H1 (cell line): ENCODE data around the gene USH1G. TPM values are rescaled to one million over a fixed set of nuclear protein-coding genes. Genes with fewer than 3 reads are reported as not detected.
A peak's percentile ranks its signal among the peaks of the same experiment; 100 is the strongest.

ENCODE experiments used
- CTCF ChIA-PET: fragments of 300-600 bp; sonication (Branson Sonifier 250); formaldehyde crosslinking; loops from one replicate; lab custom pipeline; 2021; ENCODE audit not compliant: partially characterized antibody; lab: Charles Lee
- POLR2A ChIA-PET: fragments of 300-600 bp; sonication (Branson Sonifier 250); formaldehyde crosslinking; loops from one replicate; lab custom pipeline; 2021; ENCODE audit warnings: inconsistent platforms; ENCODE audit not compliant: partially characterized antibody; lab: Charles Lee
- DNase-seq, 2 experiments: peaks; one replicate each; pipeline versions ENCODE4 v3.0.0 to v3.0.0-alpha.2; 2010 to 2022; ENCODE audit warnings: low spot score in 2 of 2, low read depth in 1 of 2, mixed read lengths in 1 of 2
- FAIRE-seq: peaks from 2 replicates; lab custom pipeline; 2011; peaks lifted over from hg19 to GRCh38; lab: Jason Lieb, UNC
- H2AFZ ChIP-seq: 2 replicates; pipeline ENCODE4 v1.8.1; 2012; ENCODE audit warnings: low read length, inconsistent platforms
- H2AK5ac ChIP-seq: 2 replicates; pipeline ENCODE4 v1.6.1; 2013; ENCODE audit warnings: low read depth, low read length
- H2BK120ac ChIP-seq: replicated peaks from 2 replicates; pipeline ENCODE3; 2013; ENCODE audit warnings: low read depth, low read length, inconsistent platforms
- H2BK12ac ChIP-seq: 2 replicates; pipeline ENCODE4 v1.6.1; 2013; ENCODE audit warnings: low read depth, low read length
- H2BK15ac ChIP-seq: 2 replicates; pipeline ENCODE4 v1.6.1; 2013; ENCODE audit warnings: low read length
- H2BK20ac ChIP-seq: 2 replicates; pipeline ENCODE4 v1.6.1; 2013; ENCODE audit warnings: low read length
- H2BK5ac ChIP-seq: 2 replicates; pipeline ENCODE4 v1.6.1; 2013; ENCODE audit warnings: low read depth, low read length
- H3K14ac ChIP-seq: 2 replicates; pipeline ENCODE4 v1.6.1; 2013; ENCODE audit warnings: inconsistent platforms; ENCODE audit not compliant: insufficient read length
- H3K18ac ChIP-seq: 2 replicates; pipeline ENCODE4 v1.6.1; 2013; ENCODE audit warnings: low read length; ENCODE audit errors: extremely low read depth
- H3K23ac ChIP-seq: 2 replicates; pipeline ENCODE4 v1.6.1; 2013; ENCODE audit warnings: inconsistent platforms; ENCODE audit not compliant: insufficient read length
- H3K23me2 ChIP-seq: 2 replicates; pipeline ENCODE4 v1.6.1; 2013; ENCODE audit warnings: low read depth, low read length
- H3K27ac ChIP-seq: 2 replicates; pipeline ENCODE4 v1.6.1; 2011; ENCODE audit warnings: low read depth, low read length, inconsistent platforms
- H3K27me3 ChIP-seq, 4 experiments: replicated peaks in 1 of 4; 1 replicate in 1 of 4; 2 replicates in 3 of 4; pipeline versions ENCODE4 v1.6.1 to v1.8.1; 2011 to 2013; ENCODE audit warnings: low read length in 3 of 4, mild to moderate bottlenecking in 3 of 4, inconsistent platforms in 2 of 4, mixed read lengths in 2 of 4, moderate library complexity in 1 of 4; ENCODE audit not compliant: control insufficient read depth in 3 of 4, insufficient read depth in 3 of 4; ENCODE audit errors: extremely low read depth in 1 of 4
- H3K36me3 ChIP-seq, 4 experiments: 2 replicates each; pipeline versions ENCODE4 v1.6.1 to v1.8.1; 2011 to 2013; ENCODE audit warnings: mild to moderate bottlenecking in 4 of 4, low read length in 3 of 4, moderate library complexity in 2 of 4, control low read depth in 1 of 4, inconsistent platforms in 1 of 4; ENCODE audit not compliant: insufficient read depth in 4 of 4, control insufficient read depth in 2 of 4
- H3K4ac ChIP-seq: replicated peaks from 2 replicates; pipeline ENCODE3; 2013; ENCODE audit warnings: low read length, low read depth, mixed read lengths, inconsistent platforms; ENCODE audit not compliant: insufficient read length
- H3K4me1 ChIP-seq, 4 experiments: replicated peaks in 1 of 4; 1 replicate in 1 of 4; 2 replicates in 3 of 4; pipeline versions ENCODE4 v1.6.1 to v1.8.1; 2011 to 2013; ENCODE audit warnings: low read length in 3 of 4, inconsistent platforms in 2 of 4, mixed read lengths in 1 of 4; ENCODE audit not compliant: insufficient read depth in 4 of 4, control insufficient read depth in 3 of 4
- H3K4me2 ChIP-seq, 2 experiments: 2 replicates each; pipeline versions ENCODE4 v1.6.1 to v1.8.1; 2011 to 2013; ENCODE audit warnings: low read depth in 2 of 2, low read length in 2 of 2, control low read depth in 1 of 2, inconsistent platforms in 1 of 2, mild to moderate bottlenecking in 1 of 2; ENCODE audit not compliant: insufficient read depth in 1 of 2
- H3K4me3 ChIP-seq, 4 experiments: fragments of 200-600, 300-600 bp in 1 of 4; sonication (generic), shearing (Covaris generic), sonication (Bioruptor Twin) in 1 of 4; 2 replicates each; pipeline versions ENCODE4 v1.5.1 to v1.8.1; 2011 to 2016; ENCODE audit warnings: low read length in 4 of 4, low read depth in 3 of 4, control low read depth in 2 of 4, inconsistent platforms in 2 of 4, mild to moderate bottlenecking in 2 of 4, mixed read lengths in 1 of 4, moderate library complexity in 1 of 4; ENCODE audit not compliant: insufficient read depth in 2 of 4; ENCODE audit errors: extremely low read depth in 1 of 4
- H3K56ac ChIP-seq: replicated peaks from 2 replicates; pipeline ENCODE3; 2013; ENCODE audit warnings: low read depth, mild to moderate bottlenecking, mixed read lengths, low read length, inconsistent platforms; ENCODE audit not compliant: insufficient read length
- H3K79me1 ChIP-seq: 2 replicates; pipeline ENCODE4 v1.6.1; 2013; ENCODE audit warnings: low read depth, low read length, control low read depth
- H3K79me2 ChIP-seq, 2 experiments: 2 replicates each; pipeline versions ENCODE4 v1.6.1 to v1.8.1; 2012 to 2013; ENCODE audit warnings: low read length in 2 of 2, mild to moderate bottlenecking in 2 of 2, inconsistent platforms in 1 of 2; ENCODE audit not compliant: insufficient read depth in 2 of 2, control insufficient read depth in 1 of 2
- H3K9ac ChIP-seq, 4 experiments: replicated peaks in 1 of 4; 1 replicate in 1 of 4; 2 replicates in 3 of 4; pipeline versions ENCODE4 v1.6.1 to v1.8.1; 2011 to 2013; ENCODE audit warnings: low read depth in 3 of 4, low read length in 3 of 4, control low read depth in 2 of 4, mild to moderate bottlenecking in 2 of 4, moderate library complexity in 2 of 4, inconsistent platforms in 1 of 4; ENCODE audit errors: extremely low read depth in 1 of 4
- H3K9me3 ChIP-seq, 2 experiments: 2 replicates each; pipeline versions ENCODE4 v1.6.1 to v1.8.1; 2012 to 2013; ENCODE audit warnings: mild to moderate bottlenecking in 2 of 2, moderate library complexity in 2 of 2, control low read depth in 1 of 2, inconsistent platforms in 1 of 2, low read depth in 1 of 2, low read length in 1 of 2, mixed read lengths in 1 of 2; ENCODE audit not compliant: insufficient read depth in 2 of 2
- H4K20me1 ChIP-seq, 2 experiments: replicated peaks in 1 of 2; 2 replicates each; pipeline versions ENCODE3 to v1.8.1; 2011 to 2013; ENCODE audit warnings: inconsistent platforms in 2 of 2, low read length in 2 of 2, mild to moderate bottlenecking in 1 of 2; ENCODE audit not compliant: insufficient read depth in 2 of 2, control insufficient read depth in 1 of 2
- H4K5ac ChIP-seq: 2 replicates; pipeline ENCODE4 v1.6.1; 2013; ENCODE audit warnings: low read length, low read depth, mixed read lengths, inconsistent platforms; ENCODE audit not compliant: insufficient read length
- H4K8ac ChIP-seq: 2 replicates; pipeline ENCODE4 v1.8.0; 2013; ENCODE audit warnings: mild to moderate bottlenecking, moderate library complexity, low read length, inconsistent platforms; ENCODE audit not compliant: insufficient read depth; ENCODE audit errors: extremely low read depth
- H4K91ac ChIP-seq: replicated peaks from 2 replicates; pipeline ENCODE3; 2013; ENCODE audit warnings: low read length, mixed read lengths, inconsistent platforms; ENCODE audit not compliant: insufficient read length
- CBX8 ChIP-seq: fragments of 300-800, 300-1000 bp; sonication (generic); IDR thresholded peaks from 2 replicates; pipeline ENCODE4 v1.7.1; 2016; ENCODE audit warnings: low read depth, low read length, borderline replicate concordance
- CTBP2 ChIP-seq: IDR thresholded peaks from 2 replicates; pipeline ENCODE4 v1.7.0; 2011; ENCODE audit warnings: borderline replicate concordance, mild to moderate bottlenecking, moderate library complexity, mixed read lengths, low read length; ENCODE audit not compliant: insufficient read depth, insufficient read length
- EGR1 ChIP-seq: IDR thresholded peaks from 2 replicates; pipeline ENCODE4 v1.6.1; 2011; ENCODE audit warnings: low read depth, low read length, borderline replicate concordance
- FOSL1 ChIP-seq: IDR thresholded peaks from 2 replicates; pipeline ENCODE4 v1.6.1; 2011; ENCODE audit warnings: mild to moderate bottlenecking, low read depth, low read length, moderate library complexity; ENCODE audit not compliant: insufficient read depth
- HDAC6 ChIP-seq: IDR thresholded peaks from one replicate; pipeline ENCODE4 v1.7.1; 2012; ENCODE audit warnings: low read depth, mild to moderate bottlenecking, inconsistent platforms, low read length, moderate library complexity
- JUN ChIP-seq: IDR thresholded peaks from 2 replicates; pipeline ENCODE4 v1.6.1; 2011; ENCODE audit warnings: low read depth, mild to moderate bottlenecking, improper control_type of control experiment, low read length
- MAFK ChIP-seq: IDR thresholded peaks from 2 replicates; pipeline ENCODE4 v1.6.1; 2012; ENCODE audit warnings: low read depth, mild to moderate bottlenecking, improper control_type of control experiment, low read length
- NANOG ChIP-seq: IDR thresholded peaks from 2 replicates; pipeline ENCODE4 v1.6.1; 2011; ENCODE audit warnings: low read length, low read depth, mild to moderate bottlenecking, inconsistent platforms; ENCODE audit not compliant: insufficient read depth, poor library complexity, severe bottlenecking
- POLR2A ChIP-seq, 2 experiments: IDR thresholded peaks; 1 replicate in 1 of 2; 2 replicates in 1 of 2; pipeline ENCODE4 v1.6.1; 2011; ENCODE audit warnings: low read depth in 2 of 2, low read length in 2 of 2, mild to moderate bottlenecking in 2 of 2; ENCODE audit errors: control extremely low read depth in 1 of 2
- POU5F1 ChIP-seq: IDR thresholded peaks from 2 replicates; pipeline ENCODE4 v1.6.1; 2011; ENCODE audit warnings: low read depth, mild to moderate bottlenecking, low read length, moderate library complexity
- SP2 ChIP-seq: IDR thresholded peaks from 2 replicates; pipeline ENCODE4 v1.6.1; 2012; ENCODE audit warnings: mild to moderate bottlenecking, low read length, inconsistent platforms
- USF2 ChIP-seq: IDR thresholded peaks from 2 replicates; pipeline ENCODE4 v1.6.1; 2011; ENCODE audit warnings: low read length, improper control_type of control experiment
- WGBS, 2 experiments: shearing (Covaris generic) in 1 of 2; methylation state at CpG; one replicate each; pipeline versions ENCODE4 v1.1.6 to v1.1.7; 2013 to 2015; ENCODE audit warnings: low lambda C conversion rate in 2 of 2, mixed read lengths in 2 of 2, inconsistent platforms in 1 of 2, low coverage in 1 of 2, missing lambda C conversion rate in 1 of 2; ENCODE audit not compliant: insufficient replicate concordance in 2 of 2, insufficient coverage in 1 of 2, insufficient read length in 1 of 2; ENCODE audit errors: extremely low coverage in 1 of 2, missing lambda C conversion rate in 1 of 2; 5-methylcytosine and 5-hydroxymethylcytosine counted together
- polyA plus RNA-seq, 7 experiments: library from polyadenylated mRNA; depleted of rRNA in 3 of 7; stranded (reverse) in 5 of 7; unstranded in 2 of 7; fragments of >200 nt in 5 of 7; fragments of 200-250 nt in 2 of 7; gene quantifications; 1 replicate in 5 of 7; 2 replicates in 1 of 7; 4 replicates in 1 of 7; pipeline versions ENCODE4 v1.2.1 to v1.2.3, GENCODE V29; 2011 to 2013; ENCODE audit warnings: missing spikeins in 2 of 7, mixed read lengths in 2 of 7
- total RNA-seq: library from RNA; stranded (reverse); fragmentation: NEBNext Ultra II Directional; extraction: Animal tissue kit (Norgen Biotek cat#: 25700); gene quantifications from 2 replicates; pipeline ENCODE4 v1.2.1, GENCODE V29; 2021

The USH1G gene
- total and polyA plus RNA-seq, 2 of the 8 experiments (the other 6 are each of a cell fraction or from before 2014, with no cell fraction given) = 1.6 to 4.3 TPM

GRCh38 chr17:74901353-74902135, 21.5 kb downstream of the USH1G start:
- Histone ChIP-seq H3K9ac (no peak overlapping the region), H3K4me2 (no peak overlapping the region), H3K27me3 (peaks cover 0 to 7% (median 3%) of the 10 kb centered on the region in 4 experiments; a peak in 4 of 7 replicates), H3K9me3 (no peaks in the 10 kb centered on the region), H2BK12ac (no peak overlapping the region), H3K4me3 (no peak overlapping the region), H3K36me3 (no peaks in the 10 kb centered on the region), H2BK5ac (no peak overlapping the region), H3K14ac (no peak overlapping the region), H3K18ac (no peak overlapping the region), H3K4ac (no peak overlapping the region), H4K91ac (no peak overlapping the region), H4K5ac (no peak overlapping the region), H2AK5ac (no peak overlapping the region), H3K27ac (no peak overlapping the region), H4K8ac (peak overlapping the region; percentile 80; the same call in 1 of the 2 replicates), H4K20me1 (no peaks in the 10 kb centered on the region), H2BK20ac (no peak overlapping the region), H3K79me2 (no peaks in the 10 kb centered on the region), H3K4me1 (peaks cover 0 to 9% (median 5%) of the 10 kb centered on the region in 4 experiments; a peak in 5 of 7 replicates), H2BK120ac (no peak overlapping the region), H2AFZ (no peak overlapping the region), H2BK15ac (no peak overlapping the region), H3K23me2 (no peaks in the 10 kb centered on the region), H3K23ac (no peak overlapping the region), H3K56ac (no peak overlapping the region), H3K79me1 (no peaks in the 10 kb centered on the region)
- DNase-seq (no peak), FAIRE-seq (no peak)
- ChIA-PET POLR2A (no interaction called here), CTCF (interaction anchor here (1.1 to 1.8 kb wide), 4 partner anchors 11 to 60 kb away, joined by 3 to 8 read pairs (median 4); no protein-coding TSS in a partner anchor)
- 92% methylated on average over 14 of the region's 14 CpGs; no CpG with 5 or more reads in 1 of the 2 experiments for WGBS, 2 experiments
- TF ChIP-seq JUN = no peak
- no peak for TF ChIP-seq FOSL1
- TF ChIP-seq HDAC6 = no peak
- TF ChIP-seq EGR1 = no peak
- TF ChIP-seq NANOG = no peak
- TF ChIP-seq POU5F1 = no peak
- TF ChIP-seq SP2 = no peak
- TF ChIP-seq CBX8 = no peak
- TF ChIP-seq MAFK = no peak
- no peak for TF ChIP-seq CTBP2
- TF ChIP-seq USF2 = no peak
- no peak for TF ChIP-seq POLR2A (IDR thresholded peaks at IDR 0.05; ENCODE audit: control extremely low read depth in 1 of 2, low read depth in 2 of 2, low read length in 2 of 2)
